Central memory CD8-positive, alpha-beta T cell (primary cell): ENCODE results near the gene CDK18.
A peak's percentile ranks its signal among the peaks of the same experiment; 100 is the strongest.

Experiments
- ATAC-seq: fragments of 150-1000 bp; cut with Tn5 transposase; replicated peaks from 2 replicates; pipeline ENCODE4 v1.10.0; 2022; ENCODE audit warnings: mild to moderate bottlenecking, moderate FRiP score, moderate number of reproducible peaks; ENCODE audit not compliant: poor library complexity, severe bottlenecking; ENCODE audit errors: extremely low read depth
- DNase-seq, 2 donors: peaks; one replicate each; pipeline ENCODE4 v3.0.0; 2021; ENCODE audit warnings: low spot score in 2 of 2
- H3K27ac Mint-ChIP-seq: one replicate; pipeline ENCODE4 v1.8.0; 2022; ENCODE audit warnings: low read depth, mild to moderate bottlenecking, moderate library complexity, mixed read lengths
- H3K27me3 Mint-ChIP-seq: one replicate; pipeline ENCODE4 v1.8.0; 2022; ENCODE audit warnings: mixed read lengths
- H3K36me3 Mint-ChIP-seq: one replicate; pipeline ENCODE4 v1.8.0; 2022; ENCODE audit warnings: mild to moderate bottlenecking, moderate library complexity, mixed read lengths; ENCODE audit not compliant: insufficient read depth
- H3K4me1 Mint-ChIP-seq: one replicate; pipeline ENCODE4 v1.8.0; 2022; ENCODE audit warnings: mixed read lengths
- H3K4me3 Mint-ChIP-seq: one replicate; pipeline ENCODE4 v1.8.0; 2022; ENCODE audit warnings: mild to moderate bottlenecking, moderate library complexity, mixed read lengths
- H3K9me3 Mint-ChIP-seq: one replicate; pipeline ENCODE4 v1.8.0; 2022; ENCODE audit warnings: mixed read lengths

The CDK18 gene

DNA sequence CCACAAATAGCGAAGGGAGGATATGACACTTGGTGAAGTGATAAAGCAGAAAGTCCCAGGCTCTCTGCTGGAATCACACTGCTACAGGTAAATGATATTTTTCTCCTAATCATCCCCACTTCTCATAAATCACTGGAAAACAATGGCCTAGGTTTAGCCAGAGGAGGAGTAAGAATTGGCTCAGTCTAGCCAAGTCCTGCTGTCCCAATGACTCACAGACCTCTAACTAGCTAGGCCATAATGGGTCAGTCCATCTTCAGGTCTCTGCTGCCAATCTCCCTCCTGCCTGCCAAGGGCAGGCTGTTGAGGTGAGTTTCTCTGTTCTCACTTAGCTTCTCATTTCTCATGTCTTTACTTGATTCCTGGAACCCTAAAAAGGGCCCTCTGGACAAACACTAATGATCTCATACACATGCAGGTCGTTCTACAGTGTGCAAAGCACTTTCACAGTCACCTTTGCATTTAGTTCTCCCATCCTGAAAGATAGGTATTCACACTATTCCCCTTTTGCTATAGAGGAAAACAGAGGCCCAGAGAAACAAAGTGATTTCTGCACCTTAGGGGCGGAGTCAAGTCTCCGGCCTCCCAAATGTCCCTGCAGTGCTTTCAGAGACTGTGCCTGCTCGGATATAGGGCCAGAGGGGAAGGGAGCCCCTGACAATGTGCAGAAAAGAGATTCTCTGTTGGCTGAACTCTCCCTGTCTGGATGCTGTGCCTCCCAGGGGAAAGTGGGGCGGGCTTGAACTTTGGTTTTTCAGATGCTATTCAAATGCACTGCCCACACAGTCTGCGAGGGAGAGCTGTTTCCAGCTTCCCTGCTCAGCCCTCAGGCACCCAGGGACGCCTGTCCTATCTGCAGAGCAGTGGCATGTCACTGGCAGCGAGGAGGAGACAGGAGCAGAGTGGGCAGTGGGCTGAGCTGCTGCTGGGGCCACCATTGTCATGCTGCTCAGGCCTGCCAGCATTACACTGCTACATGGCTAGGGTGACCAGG, 3.9 kb upstream of the CDK18 start:
- Mint-ChIP-seq H3K4me1 (peaks cover 13% of the 10 kb centered on the region), H3K27ac (no peak overlapping the region), H3K9me3 (no peaks in the 10 kb centered on the region), H3K36me3 (no peaks in the 10 kb centered on the region), H3K4me3 (no peak overlapping the region), H3K27me3 (peaks cover 12% of the 10 kb centered on the region)
- DNase-seq (no peak), ATAC-seq (no peak)

- Mint-ChIP-seq H3K27ac (no peak overlapping the region), H3K27me3 (no peaks in the 10 kb centered on the region), H3K9me3 (no peaks in the 10 kb centered on the region), H3K4me1 (peaks cover 13% of the 10 kb centered on the region), H3K36me3 (no peaks in the 10 kb centered on the region), H3K4me3 (no peak overlapping the region)
- ATAC-seq, result no peak
- no peak for DNase-seq
These were observed 2.2 kb upstream of the CDK18 start for GRCh38 chr1:205502111-205502810.

GRCh38 chr1:205502992-205503391, 1.5 kb upstream of the CDK18 start:
- ATAC-seq, result no peak
- no peak overlapping the region for H3K4me3 Mint-ChIP-seq
- no peaks in the 10 kb centered on the region for H3K36me3 Mint-ChIP-seq
- no peak for DNase-seq
- no peak overlapping the region for H3K27ac Mint-ChIP-seq
- peaks cover 13% of the 10 kb centered on the region for H3K4me1 Mint-ChIP-seq
- H3K27me3 Mint-ChIP-seq, result no peaks in the 10 kb centered on the region
- no peaks in the 10 kb centered on the region for H3K9me3 Mint-ChIP-seq

GRCh38 chr1:205505076-205505729, 734 bp downstream of the CDK18 start:
- Mint-ChIP-seq H3K27ac (peak overlapping the region; percentile 71), H3K4me1 (peaks cover 13% of the 10 kb centered on the region), H3K27me3 (no peaks in the 10 kb centered on the region), H3K9me3 (no peaks in the 10 kb centered on the region), H3K36me3 (no peaks in the 10 kb centered on the region), H3K4me3 (peak overlapping the region; percentile 77)
- no peak for DNase-seq
- no peak for ATAC-seq

DNA sequence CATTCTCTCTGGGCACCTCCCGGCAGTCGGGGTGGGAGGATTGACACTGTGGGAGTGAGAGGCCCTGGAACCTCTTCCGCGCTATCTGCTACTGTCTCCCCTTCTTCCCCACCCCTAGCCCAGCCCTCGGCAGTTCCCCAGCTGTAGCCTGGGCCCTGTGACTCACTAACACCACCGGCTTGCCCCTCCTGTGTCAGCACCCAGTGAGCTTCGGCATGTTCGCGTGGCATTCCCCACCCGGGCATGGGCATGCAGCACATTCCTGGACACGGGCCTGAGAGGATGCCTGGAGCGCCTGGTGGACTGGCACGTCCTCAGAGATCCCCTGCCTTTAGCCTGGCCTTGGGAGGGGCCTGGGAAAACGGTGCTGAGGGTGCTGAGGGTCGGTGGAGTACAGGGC, 1.3 kb downstream of the CDK18 start:
- no peak overlapping the region for H3K27ac Mint-ChIP-seq
- H3K9me3 Mint-ChIP-seq, result no peaks in the 10 kb centered on the region
- H3K4me3 Mint-ChIP-seq, result peak overlapping the region; percentile 77
- H3K36me3 Mint-ChIP-seq, result no peaks in the 10 kb centered on the region
- no peaks in the 10 kb centered on the region for H3K27me3 Mint-ChIP-seq
- DNase-seq (no peak), ATAC-seq (no peak)
- H3K4me1 Mint-ChIP-seq, result peaks cover 13% of the 10 kb centered on the region

DNA sequence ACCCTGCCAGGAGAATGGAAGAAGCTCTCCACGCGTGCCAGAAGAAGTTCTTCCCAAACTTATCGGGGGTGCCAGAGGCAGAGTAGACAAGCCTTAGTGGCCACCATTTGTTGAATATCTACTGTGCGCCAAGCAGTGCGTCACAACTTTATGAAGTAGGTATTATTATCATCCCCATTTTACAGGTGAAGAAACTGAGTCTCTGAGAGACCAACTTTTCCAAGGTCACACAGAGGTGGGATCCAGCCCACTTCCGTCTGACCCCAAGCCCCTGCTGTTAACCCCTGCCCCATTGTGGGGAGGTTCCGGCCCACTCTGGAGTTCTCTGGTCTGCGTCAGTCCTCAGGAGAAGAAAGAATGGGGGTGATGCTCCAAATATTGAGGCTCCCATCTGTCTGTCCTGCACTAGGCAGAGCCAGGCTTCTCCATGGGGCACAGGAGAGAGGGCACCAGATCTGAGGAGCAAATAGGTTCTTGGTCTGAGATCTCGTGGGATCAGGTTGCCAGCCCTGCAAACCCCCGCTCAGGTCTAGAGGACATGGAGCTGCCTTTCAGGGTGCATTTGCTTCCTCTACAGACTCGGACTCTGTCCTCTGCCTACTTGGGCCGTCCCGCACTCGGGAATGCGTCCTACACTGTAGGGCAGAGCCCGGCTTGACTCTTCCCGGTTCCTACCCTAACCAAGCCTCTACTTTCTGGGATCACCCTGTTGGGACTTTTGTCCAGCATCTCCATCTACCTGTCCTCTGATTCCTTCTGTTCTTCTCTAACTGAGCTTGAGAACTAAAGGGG, 2.1 kb downstream of the CDK18 start:
- no peaks in the 10 kb centered on the region for H3K9me3 Mint-ChIP-seq
- H3K4me3 Mint-ChIP-seq, result no peak overlapping the region
- H3K4me1 Mint-ChIP-seq, result peaks cover 13% of the 10 kb centered on the region
- no peaks in the 10 kb centered on the region for H3K27me3 Mint-ChIP-seq
- no peaks in the 10 kb centered on the region for H3K36me3 Mint-ChIP-seq
- no peak for ATAC-seq
- H3K27ac Mint-ChIP-seq, result no peak overlapping the region
- DNase-seq, result no peak

- no peak for DNase-seq
- Mint-ChIP-seq H3K9me3 (no peaks in the 10 kb centered on the region), H3K27me3 (no peaks in the 10 kb centered on the region), H3K36me3 (no peaks in the 10 kb centered on the region), H3K4me3 (no peak overlapping the region), H3K4me1 (peaks cover 13% of the 10 kb centered on the region), H3K27ac (peak overlapping the region; percentile 59)
- ATAC-seq, result no peak
These were observed 3.8 kb downstream of the CDK18 start for GRCh38 chr1:205508227-205508714.

DNA sequence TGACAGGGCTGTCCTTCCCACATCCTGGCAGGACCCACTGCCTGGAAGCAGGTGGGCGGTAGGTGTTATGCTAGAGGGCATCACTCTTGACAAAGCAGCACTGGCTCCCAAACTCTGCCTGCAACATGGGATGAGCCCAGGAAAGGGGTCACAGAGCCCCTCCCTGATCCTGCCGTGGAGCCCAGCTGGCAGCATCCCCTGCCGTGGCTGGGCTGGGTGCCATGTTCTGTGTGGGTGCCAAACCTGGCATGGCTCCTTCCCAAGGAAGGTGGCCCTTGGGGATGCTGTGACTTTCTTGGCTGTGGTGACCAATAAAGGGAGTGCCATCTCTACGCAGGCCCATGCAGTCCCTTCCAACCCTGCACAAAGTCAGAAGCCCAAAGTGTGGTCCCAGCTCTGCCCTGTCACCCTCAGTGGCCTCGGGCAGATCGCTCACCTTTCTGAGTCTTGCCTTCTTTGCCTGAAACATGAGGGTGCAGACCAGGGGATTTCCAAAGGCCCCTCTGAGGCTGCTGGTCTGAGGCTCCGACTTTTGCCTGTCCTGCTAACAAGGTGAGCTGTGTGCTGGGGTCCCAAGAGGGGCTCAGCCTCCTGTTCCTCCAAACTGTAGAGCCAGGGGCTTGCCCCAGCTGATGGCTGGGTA, 6.0 kb downstream of the CDK18 start:
- Mint-ChIP-seq H3K36me3 (no peaks in the 10 kb centered on the region), H3K4me1 (no peaks in the 10 kb centered on the region), H3K4me3 (no peak overlapping the region), H3K27me3 (no peaks in the 10 kb centered on the region), H3K9me3 (no peaks in the 10 kb centered on the region), H3K27ac (no peak overlapping the region)
- DNase-seq, result no peak
- ATAC-seq, result no peak

DNA sequence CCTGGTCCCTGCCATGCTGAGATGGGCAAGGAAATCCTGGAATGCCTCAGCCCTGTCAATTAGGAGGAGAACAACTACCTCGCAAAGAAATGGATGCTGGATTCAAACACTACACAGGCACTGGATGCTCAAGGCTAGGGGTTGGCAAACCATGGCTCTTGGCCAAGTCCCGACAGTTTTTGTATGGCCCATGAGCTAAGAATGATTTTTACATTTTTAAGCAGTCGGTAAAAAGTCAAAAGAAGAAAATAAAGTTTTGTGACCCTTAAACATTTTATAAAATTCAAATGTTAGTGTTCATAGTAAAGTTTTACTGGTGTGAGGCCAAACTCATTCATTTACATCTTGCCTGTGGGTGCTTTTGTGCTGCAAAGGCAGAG, 6.5 kb downstream of the CDK18 start:
- H3K27me3 Mint-ChIP-seq, result no peaks in the 10 kb centered on the region
- H3K36me3 Mint-ChIP-seq, result no peaks in the 10 kb centered on the region
- no peaks in the 10 kb centered on the region for H3K9me3 Mint-ChIP-seq
- no peaks in the 10 kb centered on the region for H3K4me1 Mint-ChIP-seq
- no peak overlapping the region for H3K4me3 Mint-ChIP-seq
- H3K27ac Mint-ChIP-seq, result no peak overlapping the region
- no peak for DNase-seq
- no peak for ATAC-seq

- DNase-seq (no peak), ATAC-seq (no peak)
- Mint-ChIP-seq H3K27ac (no peak overlapping the region), H3K4me3 (no peak overlapping the region), H3K36me3 (no peaks in the 10 kb centered on the region), H3K4me1 (no peaks in the 10 kb centered on the region), H3K9me3 (no peaks in the 10 kb centered on the region), H3K27me3 (no peaks in the 10 kb centered on the region)
These were observed 7.9 kb downstream of the CDK18 start for GRCh38 chr1:205512059-205513045.

GRCh38 chr1:205513774-205514173, 9.3 kb downstream of the CDK18 start:
- H3K9me3 Mint-ChIP-seq, result no peaks in the 10 kb centered on the region
- no peaks in the 10 kb centered on the region for H3K4me1 Mint-ChIP-seq
- H3K27ac Mint-ChIP-seq, result no peak overlapping the region
- no peak for ATAC-seq
- H3K4me3 Mint-ChIP-seq, result no peak overlapping the region
- no peak for DNase-seq
- H3K27me3 Mint-ChIP-seq, result no peaks in the 10 kb centered on the region
- no peaks in the 10 kb centered on the region for H3K36me3 Mint-ChIP-seq
